ENCODE measurements around the gene RBMS3.
"Not testable (repeated sequence)": the region's sequence is repeated elsewhere in the genome, so short reads cannot be mapped to it uniquely, and the experiment has no call there.

RBMS3 gene

GRCh38 chr3:29637068-29637467 lies 356.2 kb downstream of the RBMS3 start:
- FAIRE-seq, result no peak

DNA sequence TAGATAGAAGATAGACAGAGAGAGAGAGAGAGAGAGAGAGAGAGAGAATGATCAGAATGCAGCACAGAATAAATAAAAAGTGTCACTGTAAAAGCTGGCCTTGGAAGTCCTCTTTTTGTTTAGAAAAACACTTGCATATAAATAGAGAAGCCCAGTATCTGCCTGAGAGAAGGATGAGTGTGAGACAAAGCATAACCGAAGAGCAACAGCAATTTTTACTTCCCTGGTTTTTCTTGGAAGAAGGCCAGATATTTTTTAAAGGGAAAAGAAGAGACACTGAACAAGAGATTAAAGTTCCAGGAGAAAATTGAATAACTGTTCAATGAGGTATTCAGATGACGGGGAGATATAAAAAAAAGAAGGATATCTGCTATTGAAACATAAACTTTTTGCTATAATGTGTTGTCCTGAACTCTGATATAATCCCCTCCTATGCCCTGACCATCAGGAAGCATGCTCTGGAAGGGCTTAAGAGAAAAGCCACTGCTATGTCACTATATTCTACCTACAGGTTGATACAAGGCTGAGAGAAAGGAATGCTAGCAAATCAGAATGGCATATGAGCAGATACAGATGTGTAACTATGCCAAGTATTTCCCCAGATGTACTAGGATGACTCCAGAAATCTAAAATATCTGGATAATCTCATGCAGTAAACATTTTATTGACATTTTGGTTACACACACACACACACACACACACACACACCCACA lies 358.9 kb downstream of the RBMS3 start:
- no peak for FAIRE-seq

DNA sequence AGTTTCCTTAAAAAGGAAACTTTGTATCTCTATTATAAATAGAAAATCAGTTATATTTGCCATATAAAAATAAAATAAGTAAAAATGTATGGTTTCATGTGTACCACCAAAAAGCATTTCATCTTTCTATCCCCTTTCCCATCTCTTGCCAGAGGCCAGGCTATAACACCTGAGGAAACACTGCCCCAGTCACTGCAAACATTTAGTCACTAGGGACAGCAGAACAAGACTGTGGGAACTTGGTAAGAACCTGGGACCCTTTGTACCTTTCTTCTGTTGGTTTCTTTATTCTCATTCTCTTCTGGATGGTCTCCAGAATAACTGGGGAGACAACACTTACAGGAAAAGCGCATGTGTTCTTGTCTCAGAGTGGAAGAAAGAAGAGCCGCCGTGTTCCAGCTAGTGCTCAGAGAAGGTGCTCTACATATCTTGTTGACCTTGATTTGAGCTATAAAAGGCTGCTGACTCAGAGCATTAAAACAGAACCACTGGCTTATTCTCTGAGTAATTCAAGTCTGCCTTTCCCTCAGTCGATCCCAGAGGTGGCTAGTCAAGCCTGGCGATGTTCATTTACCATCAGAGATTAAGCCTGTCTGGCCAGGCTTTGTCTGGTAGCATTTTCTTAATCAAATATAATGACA lies 361.6 kb downstream of the RBMS3 start:
- FAIRE-seq, result no peak

DNA sequence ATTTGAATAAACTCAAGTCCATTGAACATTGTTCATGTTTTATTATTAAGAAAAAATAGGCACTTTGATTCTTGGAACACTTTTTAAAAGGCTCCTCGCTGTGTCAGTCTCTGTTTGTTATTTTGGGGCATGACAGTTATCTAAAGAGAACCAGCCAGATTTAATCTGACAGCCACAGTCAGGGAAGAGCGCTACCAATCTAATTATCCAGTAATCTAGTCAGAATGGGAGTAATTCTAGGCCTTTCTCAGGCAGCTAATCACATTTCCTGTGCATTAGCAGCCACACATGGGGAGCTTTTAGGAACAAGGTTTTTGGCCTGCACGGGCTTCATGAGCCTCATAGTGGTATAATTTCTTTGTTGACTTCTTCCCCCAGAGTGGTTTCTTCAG lies 362.2 kb downstream of the RBMS3 start:
- no peak for FAIRE-seq

DNA sequence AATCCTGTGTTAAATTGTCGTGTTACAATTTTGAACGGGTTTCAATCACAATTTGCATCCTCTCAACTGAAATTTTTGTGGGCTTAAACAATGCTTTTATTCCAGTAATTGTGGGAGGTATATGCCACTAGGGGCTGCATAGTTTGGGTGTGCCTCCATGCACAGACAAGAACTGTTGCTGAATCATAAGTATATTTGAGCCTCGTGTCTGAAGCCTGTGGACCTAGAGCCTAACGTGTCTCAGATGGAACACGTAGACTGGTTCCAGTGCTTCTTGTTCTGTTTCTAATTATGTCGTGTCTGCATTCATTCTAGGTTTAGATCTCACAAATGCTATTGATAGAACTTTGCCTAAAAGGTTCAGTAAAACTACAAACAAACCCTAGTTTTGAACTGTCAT lies 363.4 kb downstream of the RBMS3 start:
- FAIRE-seq, result no peak

- FAIRE-seq, result no peak
Measured at GRCh38 chr3:29644956-29645636, 364.2 kb downstream of the RBMS3 start.

GRCh38 chr3:29646043-29646442 lies 365.2 kb downstream of the RBMS3 start:
- FAIRE-seq, result no peak

DNA sequence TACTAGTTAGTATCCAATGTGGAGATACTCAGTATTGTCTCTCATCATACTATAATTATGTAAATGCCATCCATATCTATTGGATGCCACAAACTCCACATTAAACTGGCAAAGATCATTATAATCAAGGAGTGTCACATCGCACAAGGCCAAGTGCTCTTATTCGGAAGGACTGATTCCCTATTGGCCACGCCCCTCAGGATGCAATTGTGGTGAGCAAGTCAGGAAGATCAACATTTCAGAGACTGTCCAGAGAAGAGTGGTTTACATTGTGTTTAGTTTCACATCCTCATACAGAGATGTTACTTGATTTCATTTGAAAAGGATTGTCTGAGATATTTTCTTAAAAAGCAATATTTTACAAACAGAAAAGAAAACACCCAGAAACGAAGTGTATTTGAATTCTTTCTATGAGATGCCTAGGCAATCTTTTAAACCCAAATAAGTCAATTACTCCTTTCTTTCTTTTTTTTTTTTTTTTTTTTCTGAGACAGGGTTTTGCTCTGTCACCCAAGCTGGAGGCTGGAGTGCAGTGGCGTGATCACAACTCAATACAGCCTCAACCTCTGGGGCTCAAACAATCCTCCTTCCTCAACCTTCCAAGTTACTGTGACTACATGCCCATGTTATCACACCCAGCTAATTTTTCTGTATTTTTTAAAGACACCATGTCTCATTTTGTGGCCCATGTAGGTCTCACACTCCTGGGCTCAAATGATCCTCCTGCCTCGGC lies 369.1 kb downstream of the RBMS3 start:
- FAIRE-seq, result no peak

- no peak for FAIRE-seq
Measured at GRCh38 chr3:29653680-29654079, 372.8 kb downstream of the RBMS3 start.

DNA sequence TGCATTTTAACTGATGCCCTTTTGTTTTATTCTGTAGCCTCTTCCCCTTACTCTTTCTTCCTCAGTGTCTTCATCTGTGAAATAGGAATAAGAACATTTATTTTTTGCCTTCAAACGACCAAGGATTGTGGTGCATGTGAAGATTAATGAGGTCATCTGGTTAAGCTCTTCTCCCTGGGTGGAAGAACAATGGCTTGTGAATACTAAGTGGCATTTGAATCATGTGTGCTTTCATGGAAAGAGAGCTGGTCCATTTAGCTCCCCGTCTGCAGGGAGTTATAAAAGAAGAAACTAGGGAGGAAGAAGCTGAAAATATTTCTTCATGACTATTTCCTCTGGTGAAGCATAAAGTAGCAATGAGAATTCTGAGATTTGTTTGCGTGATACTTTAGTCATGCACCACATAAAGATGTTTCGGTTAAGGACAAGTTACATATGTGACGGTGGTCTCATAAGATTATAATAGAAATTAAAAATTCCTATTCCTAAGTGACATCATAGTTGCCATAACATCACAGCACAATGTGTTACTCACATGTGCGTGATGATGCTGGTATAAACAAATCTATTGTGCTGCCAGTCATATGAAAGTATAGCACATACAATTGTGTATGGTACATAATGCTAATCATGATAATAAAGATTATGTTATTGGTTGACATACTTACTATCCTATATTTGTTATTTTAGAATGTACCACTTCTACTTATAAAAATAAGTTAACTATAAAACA lies 374.3 kb downstream of the RBMS3 start:
- FAIRE-seq, result no peak

GRCh38 chr3:29665688-29666087 lies 384.8 kb downstream of the RBMS3 start:
- no peak for FAIRE-seq

DNA sequence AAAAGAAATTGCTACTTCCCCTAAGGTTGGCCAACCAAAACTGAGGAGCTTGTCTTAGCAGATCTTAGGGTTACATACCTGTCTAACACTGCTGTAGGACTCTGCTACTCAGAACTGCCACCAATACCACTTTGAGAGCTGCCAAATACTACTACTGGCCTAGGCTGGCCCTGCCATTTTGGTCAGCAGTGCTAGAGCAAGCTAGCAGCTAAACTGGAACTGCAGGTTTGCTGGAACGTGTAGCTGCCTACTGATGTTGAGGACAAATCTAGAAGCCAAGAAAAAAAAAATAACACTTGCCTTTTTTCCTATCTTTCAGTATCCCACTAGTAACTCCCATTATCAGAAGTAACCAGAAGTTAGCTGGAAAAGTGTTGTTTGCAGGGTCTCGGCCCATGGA lies 387.4 kb downstream of the RBMS3 start:
- FAIRE-seq, result no peak

GRCh38 chr3:29668728-29669127 lies 387.9 kb downstream of the RBMS3 start:
- FAIRE-seq, result no peak

- FAIRE-seq, result not testable (repeated sequence)
Measured at GRCh38 chr3:29670476-29670875, 389.6 kb downstream of the RBMS3 start.

DNA sequence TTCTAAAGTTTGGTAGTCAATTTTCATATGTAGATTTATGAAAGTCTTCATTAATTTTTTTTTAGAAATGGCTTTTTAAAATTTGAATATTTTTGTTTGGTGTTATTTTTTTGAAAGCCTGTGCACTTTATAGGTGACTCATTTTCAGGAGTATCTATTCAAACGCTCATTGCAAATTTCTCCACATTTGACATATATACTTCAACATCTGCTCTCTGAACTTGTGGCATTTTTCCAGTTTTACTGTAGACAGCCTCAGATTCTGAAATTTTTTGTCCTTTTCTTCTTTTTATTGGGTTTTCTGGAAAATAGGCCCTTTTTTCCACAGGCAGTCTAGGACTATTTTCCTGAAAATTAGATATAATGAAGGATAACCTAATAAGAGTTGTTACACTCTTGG lies 396.6 kb downstream of the RBMS3 start:
- FAIRE-seq, result no peak

GRCh38 chr3:29679944-29680343 lies 399.1 kb downstream of the RBMS3 start:
- no peak for FAIRE-seq

GRCh38 chr3:29683018-29683993 lies 402.4 kb downstream of the RBMS3 start:
- no peak for FAIRE-seq

DNA sequence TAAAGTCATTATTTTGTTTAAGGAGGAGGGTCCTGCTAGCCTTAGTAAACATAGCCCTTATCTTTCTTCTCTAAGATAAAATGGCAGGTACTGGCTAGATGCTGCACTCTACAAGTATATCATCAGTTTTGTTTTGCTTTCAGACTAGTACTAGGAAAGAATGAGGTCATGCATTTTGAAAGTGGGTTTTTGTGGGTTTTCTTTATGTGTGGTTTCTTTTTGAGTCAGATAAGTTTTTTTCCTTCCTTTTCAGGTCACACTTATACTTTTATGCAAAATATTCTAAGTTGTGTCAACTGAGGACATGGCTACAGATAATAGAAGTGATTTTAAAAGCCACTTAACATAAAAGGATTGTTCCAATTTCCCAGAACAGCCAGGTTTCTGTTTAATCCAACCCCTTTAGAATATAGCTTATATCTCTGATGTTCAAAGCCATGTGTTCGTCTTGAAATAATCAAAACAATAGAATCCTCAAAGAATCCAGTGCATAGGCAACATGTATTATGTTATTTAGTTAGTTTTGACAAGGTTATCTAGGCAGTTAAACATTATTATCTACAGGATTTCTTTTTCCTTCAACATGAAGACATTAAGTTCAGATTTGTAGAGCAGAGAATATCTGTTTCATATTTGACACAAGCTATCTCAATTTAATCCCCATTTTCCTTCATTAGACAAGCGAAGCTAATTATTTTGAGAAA lies 406.2 kb downstream of the RBMS3 start:
- no peak for FAIRE-seq

GRCh38 chr3:29690686-29691353 lies 409.9 kb downstream of the RBMS3 start:
- no peak for FAIRE-seq

DNA sequence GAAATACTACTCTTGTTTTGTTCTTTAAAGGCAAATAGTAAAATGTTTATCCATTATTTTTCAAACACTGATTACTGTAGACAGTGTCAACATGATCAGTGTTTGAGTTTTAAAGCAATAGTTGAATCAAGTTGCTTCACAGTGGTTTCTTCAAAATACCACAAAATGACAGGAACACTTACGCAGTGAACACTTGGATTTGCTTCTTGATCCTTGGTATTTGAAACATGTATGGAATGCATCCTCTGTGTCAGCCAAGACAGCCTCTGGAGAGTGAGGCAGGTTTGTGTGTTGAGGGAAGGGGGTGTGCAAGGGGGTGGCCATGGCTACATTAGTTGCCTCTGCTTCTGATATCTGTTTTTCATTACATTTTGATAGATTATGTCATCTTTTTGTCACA lies 413.0 kb downstream of the RBMS3 start:
- no peak for FAIRE-seq
